HL-60 (cell line): ENCODE results near the gene GDI1.

ENCODE experiments used
- DNase-seq, 2 experiments: peaks; one replicate each; pipeline ENCODE4 v3.0.0-alpha.2; 2010 to 2020; ENCODE audit warnings: low read depth in 1 of 2, low spot score in 1 of 2
- H3K27ac ChIP-seq: fragments of 250-450 bp; sonication (Bioruptor Pico); replicated peaks from 2 replicates; pipeline ENCODE4 v1.5.1; 2020; ENCODE audit warnings: mild to moderate bottlenecking, moderate library complexity
- H3K27me3 ChIP-seq: fragments of 250-450 bp; sonication (Bioruptor Pico); 2 replicates; pipeline ENCODE4 v1.5.1; 2021; ENCODE audit warnings: mild to moderate bottlenecking, moderate library complexity; ENCODE audit not compliant: insufficient read depth, poor library complexity, severe bottlenecking
- H3K4me3 ChIP-seq: replicated peaks from 2 replicates; pipeline ENCODE4 v1.5.1; 2011; ENCODE audit warnings: mild to moderate bottlenecking, control low read depth, low read length; ENCODE audit not compliant: insufficient read depth
- GABPA ChIP-seq: IDR thresholded peaks from 2 replicates; pipeline ENCODE4 v1.6.1; 2012; ENCODE audit warnings: low read depth
- POLR2AphosphoS5 ChIP-seq: IDR thresholded peaks from 2 replicates; pipeline ENCODE4 v1.6.1; 2012; ENCODE audit warnings: low read depth
- SPI1 ChIP-seq: IDR thresholded peaks from 2 replicates; pipeline ENCODE4 v1.6.1; 2012; ENCODE audit warnings: low read depth, mild to moderate bottlenecking, borderline replicate concordance
- TF ChIP-seq, protein P1 (sequence below): IDR thresholded peaks from one replicate; pipeline ENCODE4 v1.5.1; 2011; ENCODE audit warnings: low read length, control low read depth, inconsistent platforms; ENCODE audit not compliant: insufficient read depth
- TF ChIP-seq, protein P2 (sequence below): IDR thresholded peaks from 2 replicates; pipeline ENCODE4 v1.6.1; 2012; ENCODE audit warnings: low read depth; ENCODE audit not compliant: insufficient replicate concordance

GDI1 gene

DNA sequence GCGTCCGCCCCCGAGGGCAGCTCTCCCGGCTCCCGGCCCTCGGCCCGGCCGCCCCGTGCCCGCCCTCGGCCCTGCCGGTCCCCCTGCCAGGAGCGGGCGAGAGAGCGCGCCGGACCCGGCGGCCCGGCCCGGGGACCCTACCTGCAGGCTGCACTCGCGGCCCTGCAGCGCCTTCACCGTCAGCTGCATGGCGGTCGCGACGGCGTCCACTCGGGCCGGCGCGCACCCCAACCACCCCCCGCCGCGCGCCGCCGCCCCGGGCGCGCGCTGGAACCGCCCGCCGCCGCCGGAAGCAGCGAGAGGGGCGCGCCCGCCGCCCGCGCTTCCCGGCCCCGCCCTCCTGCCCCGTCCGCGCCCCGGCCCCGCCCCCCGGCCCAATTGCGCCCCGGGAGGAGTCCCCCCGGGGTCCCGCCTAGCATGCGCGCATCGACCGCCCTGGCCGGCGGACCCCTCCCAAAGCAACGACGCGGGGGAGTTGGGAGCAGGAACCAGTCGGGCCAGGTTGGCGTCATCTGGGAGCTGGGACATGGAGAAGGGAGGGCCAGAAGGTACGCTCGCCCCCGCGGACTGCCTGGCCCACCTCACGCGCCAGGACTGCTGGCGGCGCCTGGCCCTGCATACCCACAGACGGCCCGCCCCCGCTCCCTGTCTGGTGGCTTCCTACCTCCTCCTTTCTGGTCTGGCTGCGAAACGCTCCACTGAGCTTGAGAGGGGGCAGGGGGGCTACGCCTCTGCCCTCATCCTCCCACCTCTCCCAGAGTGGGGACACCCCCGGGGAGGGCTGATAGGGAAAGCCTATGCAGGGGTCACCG lies 49.6 kb downstream of the GDI1 start, which contains the start of gene UBL4A:
Gene UBL4A, minus strand, starts transcription at position 220 of the 812 bp plus-strand sequence. Its CDS starts 31 bp downstream, at position 189.
- Histone ChIP-seq H3K4me3 (peak within 1 kb of the TSS; percentile 59), H3K27ac (peak within 1 kb of the TSS; percentile 80), H3K27me3 (no peaks in the 10 kb centered on the region)
- TF ChIP-seq POLR2AphosphoS5: no peak
- TF ChIP-seq, protein P1, sequence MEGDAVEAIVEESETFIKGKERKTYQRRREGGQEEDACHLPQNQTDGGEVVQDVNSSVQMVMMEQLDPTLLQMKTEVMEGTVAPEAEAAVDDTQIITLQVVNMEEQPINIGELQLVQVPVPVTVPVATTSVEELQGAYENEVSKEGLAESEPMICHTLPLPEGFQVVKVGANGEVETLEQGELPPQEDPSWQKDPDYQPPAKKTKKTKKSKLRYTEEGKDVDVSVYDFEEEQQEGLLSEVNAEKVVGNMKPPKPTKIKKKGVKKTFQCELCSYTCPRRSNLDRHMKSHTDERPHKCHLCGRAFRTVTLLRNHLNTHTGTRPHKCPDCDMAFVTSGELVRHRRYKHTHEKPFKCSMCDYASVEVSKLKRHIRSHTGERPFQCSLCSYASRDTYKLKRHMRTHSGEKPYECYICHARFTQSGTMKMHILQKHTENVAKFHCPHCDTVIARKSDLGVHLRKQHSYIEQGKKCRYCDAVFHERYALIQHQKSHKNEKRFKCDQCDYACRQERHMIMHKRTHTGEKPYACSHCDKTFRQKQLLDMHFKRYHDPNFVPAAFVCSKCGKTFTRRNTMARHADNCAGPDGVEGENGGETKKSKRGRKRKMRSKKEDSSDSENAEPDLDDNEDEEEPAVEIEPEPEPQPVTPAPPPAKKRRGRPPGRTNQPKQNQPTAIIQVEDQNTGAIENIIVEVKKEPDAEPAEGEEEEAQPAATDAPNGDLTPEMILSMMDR: no peak
- TF ChIP-seq, protein P2, sequence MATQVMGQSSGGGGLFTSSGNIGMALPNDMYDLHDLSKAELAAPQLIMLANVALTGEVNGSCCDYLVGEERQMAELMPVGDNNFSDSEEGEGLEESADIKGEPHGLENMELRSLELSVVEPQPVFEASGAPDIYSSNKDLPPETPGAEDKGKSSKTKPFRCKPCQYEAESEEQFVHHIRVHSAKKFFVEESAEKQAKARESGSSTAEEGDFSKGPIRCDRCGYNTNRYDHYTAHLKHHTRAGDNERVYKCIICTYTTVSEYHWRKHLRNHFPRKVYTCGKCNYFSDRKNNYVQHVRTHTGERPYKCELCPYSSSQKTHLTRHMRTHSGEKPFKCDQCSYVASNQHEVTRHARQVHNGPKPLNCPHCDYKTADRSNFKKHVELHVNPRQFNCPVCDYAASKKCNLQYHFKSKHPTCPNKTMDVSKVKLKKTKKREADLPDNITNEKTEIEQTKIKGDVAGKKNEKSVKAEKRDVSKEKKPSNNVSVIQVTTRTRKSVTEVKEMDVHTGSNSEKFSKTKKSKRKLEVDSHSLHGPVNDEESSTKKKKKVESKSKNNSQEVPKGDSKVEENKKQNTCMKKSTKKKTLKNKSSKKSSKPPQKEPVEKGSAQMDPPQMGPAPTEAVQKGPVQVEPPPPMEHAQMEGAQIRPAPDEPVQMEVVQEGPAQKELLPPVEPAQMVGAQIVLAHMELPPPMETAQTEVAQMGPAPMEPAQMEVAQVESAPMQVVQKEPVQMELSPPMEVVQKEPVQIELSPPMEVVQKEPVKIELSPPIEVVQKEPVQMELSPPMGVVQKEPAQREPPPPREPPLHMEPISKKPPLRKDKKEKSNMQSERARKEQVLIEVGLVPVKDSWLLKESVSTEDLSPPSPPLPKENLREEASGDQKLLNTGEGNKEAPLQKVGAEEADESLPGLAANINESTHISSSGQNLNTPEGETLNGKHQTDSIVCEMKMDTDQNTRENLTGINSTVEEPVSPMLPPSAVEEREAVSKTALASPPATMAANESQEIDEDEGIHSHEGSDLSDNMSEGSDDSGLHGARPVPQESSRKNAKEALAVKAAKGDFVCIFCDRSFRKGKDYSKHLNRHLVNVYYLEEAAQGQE: no peak
- no peak for TF ChIP-seq SPI1
- no peak for TF ChIP-seq GABPA
- DNase-seq: peak; percentile 26 to 38

DNA sequence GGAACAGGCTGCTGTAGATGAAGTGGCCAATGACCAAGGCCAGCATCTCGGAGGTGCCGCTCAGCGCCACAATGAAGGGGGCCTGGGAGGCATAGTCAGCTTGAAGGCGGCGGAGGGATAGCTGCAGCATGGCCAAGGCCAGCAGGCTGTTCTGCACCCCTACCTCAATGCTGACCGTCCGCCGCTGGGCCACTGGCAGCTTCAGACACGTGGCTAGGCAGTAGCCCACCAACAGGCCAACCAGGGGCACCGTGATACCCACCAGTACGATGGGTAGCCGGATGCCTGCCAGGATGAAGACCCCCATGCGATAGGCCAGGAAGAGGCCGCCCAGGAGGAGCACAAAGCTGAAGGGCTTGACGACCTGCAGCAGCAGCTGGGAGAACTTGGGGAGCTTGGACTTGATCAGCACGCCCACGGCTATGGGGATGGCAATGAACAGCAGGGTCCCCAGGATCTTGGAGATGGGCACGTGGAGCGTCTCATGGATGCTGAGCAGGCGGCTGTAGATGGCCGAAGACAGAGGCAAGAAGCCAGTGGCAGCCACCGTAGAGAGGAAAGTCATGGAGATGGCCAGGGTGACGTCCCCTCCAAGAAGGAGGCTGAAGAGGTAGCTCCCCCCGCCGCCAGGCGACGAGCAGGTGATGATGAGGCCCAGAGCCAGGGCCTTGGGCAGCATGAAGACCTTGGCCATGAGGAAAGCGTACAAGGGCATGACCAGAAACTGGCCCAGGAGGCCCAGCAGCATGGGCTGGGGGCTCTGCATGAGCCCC lies 50.8 kb downstream of the GDI1 start:
- no peak overlapping the region for H3K4me3 ChIP-seq
- H3K27me3 ChIP-seq: no peaks in the 10 kb centered on the region
- no peak for DNase-seq
- no peak for TF ChIP-seq GABPA
- no peak for TF ChIP-seq POLR2AphosphoS5
- TF ChIP-seq, protein P2: no peak
- TF ChIP-seq SPI1: no peak
- TF ChIP-seq, protein P1: no peak
- H3K27ac ChIP-seq: no peak overlapping the region

DNA sequence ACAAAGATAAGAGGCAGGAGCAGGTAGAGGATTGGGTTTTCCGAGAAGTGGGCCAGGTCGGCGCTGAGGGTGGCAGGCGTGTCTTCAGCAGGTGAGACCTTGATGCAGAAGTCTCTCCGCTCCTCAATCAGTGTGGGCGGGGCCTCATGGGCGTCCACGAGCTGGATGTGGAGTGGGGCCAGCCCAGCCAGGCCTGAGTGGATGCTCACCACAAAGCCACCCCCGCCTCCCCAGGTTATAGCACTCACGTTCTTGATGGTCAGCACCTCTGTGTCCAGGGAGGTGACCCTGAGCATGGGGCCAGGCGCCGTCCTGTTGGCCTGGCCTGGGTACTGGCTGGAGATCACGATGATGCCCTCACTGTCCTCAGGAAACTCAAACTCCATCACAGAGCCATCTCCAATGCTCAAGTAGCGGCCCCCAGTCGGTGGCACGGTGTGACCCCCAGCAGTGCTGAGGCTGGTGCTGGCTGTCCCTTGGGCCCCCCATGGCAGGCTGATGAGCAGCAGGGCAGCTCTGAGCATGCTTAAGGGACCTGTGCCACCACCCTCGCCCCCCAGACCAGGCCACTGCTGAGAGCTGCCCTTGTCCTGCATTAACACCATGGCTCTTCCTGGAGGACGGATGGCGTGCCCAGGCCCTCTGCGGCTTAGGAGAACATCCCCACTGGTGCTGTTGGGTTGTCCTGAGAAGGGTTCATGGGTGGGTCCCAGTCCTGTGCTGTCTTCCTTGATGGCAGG lies 51.6 kb downstream of the GDI1 start:
- no peak overlapping the region for H3K4me3 ChIP-seq
- H3K27ac ChIP-seq: no peak overlapping the region
- no peaks in the 10 kb centered on the region for H3K27me3 ChIP-seq
- TF ChIP-seq SPI1 (no peak), POLR2AphosphoS5 (no peak)
- TF ChIP-seq, protein P2: no peak
- no peak for DNase-seq
